Measurements from ENCODE around the gene CRLF1.

CRLF1 gene

GRCh38 chr19:18646535-18647370 is 40.2 kb upstream of the CRLF1 start:
- Histone ChIP-seq H3K4me3 (ENCODE audit: low read length) (no peak overlapping the region), H3K79me2 (ENCODE audit: low read length) (peaks cover 24% of the 10 kb centered on the region; the same call in 1 of the 2 replicates), H4K20me1 (ENCODE audit: insufficient read depth, low read length) (peaks cover 50% of the 10 kb centered on the region), H3K9ac (ENCODE audit: low read length) (no peak overlapping the region), H3K27ac (ENCODE audit: low read length) (no peak overlapping the region), H3K9me3 (ENCODE audit: insufficient read depth, low read length) (no peaks in the 10 kb centered on the region), H3K4me1 (ENCODE audit: low read length) (peaks cover 7% of the 10 kb centered on the region), H3K27me3 (ENCODE audit: low read depth, low read length) (no peaks in the 10 kb centered on the region), H2AFZ (ENCODE audit: low read depth, low read length) (no peak overlapping the region), H3K36me3 (replicated peaks; ENCODE audit: low read depth, low read length) (no peaks in the 10 kb centered on the region), H3K4me2 (ENCODE audit: low read length) (no peak overlapping the region)
- TF ChIP-seq CTCF (IDR thresholded peaks at IDR 0.05; ENCODE audit: low read depth, low read length): no peak
- no peak for TF ChIP-seq EZH2phosphoT487 (IDR thresholded peaks at IDR 0.05; ENCODE audit: low read depth)

DNA sequence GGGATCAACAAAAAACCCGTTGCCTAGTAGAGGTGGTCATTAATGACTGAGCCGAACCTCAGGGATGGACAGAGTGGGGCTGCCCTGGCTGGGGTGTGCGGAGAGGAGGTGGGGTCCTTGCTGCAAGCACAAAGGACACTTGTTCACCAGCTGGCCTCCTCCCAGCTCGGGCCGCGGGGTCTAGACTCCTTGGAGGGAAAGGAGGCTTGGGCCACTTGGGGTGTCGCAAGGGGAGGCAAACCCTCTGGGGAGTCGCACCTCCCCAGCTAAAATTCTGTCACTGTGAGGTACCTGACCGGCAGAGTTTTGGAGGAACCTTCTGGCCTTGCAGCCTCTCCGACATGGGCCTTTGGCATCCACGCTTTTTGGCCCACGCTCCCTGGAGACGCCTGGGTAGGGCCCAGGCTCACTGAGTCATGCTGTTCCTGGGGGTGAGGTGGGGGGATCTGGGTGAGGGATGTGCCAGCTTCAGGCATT is 38.5 kb upstream of the CRLF1 start:
- no peak for TF ChIP-seq EZH2phosphoT487 (IDR thresholded peaks at IDR 0.05; ENCODE audit: low read depth)
- TF ChIP-seq CTCF (IDR thresholded peaks at IDR 0.05; ENCODE audit: low read depth, low read length): no peak
- H3K4me3 ChIP-seq (ENCODE audit: low read length): no peak overlapping the region

GRCh38 chr19:18644196-18645034 is 37.8 kb upstream of the CRLF1 start:
- Histone ChIP-seq H4K20me1 (ENCODE audit: insufficient read depth, low read length) (peaks cover 46% of the 10 kb centered on the region), H3K27ac (ENCODE audit: low read length) (no peak overlapping the region), H2AFZ (ENCODE audit: low read depth, low read length) (no peak overlapping the region), H3K9ac (ENCODE audit: low read length) (no peak overlapping the region), H3K4me3 (ENCODE audit: low read length) (no peak overlapping the region), H3K4me2 (ENCODE audit: low read length) (0 out of 2 replicates have a peak overlapping the region, but pooled peaks have one; percentile 1), H3K27me3 (ENCODE audit: low read depth, low read length) (no peaks in the 10 kb centered on the region), H3K36me3 (replicated peaks; ENCODE audit: low read depth, low read length) (no peaks in the 10 kb centered on the region), H3K4me1 (ENCODE audit: low read length) (peaks cover 7% of the 10 kb centered on the region), H3K79me2 (ENCODE audit: low read length) (peaks cover 37% of the 10 kb centered on the region), H3K9me3 (ENCODE audit: insufficient read depth, low read length) (no peaks in the 10 kb centered on the region)
- TF ChIP-seq EZH2phosphoT487 (IDR thresholded peaks at IDR 0.05; ENCODE audit: low read depth) (no peak), CTCF (IDR thresholded peaks at IDR 0.05; ENCODE audit: low read depth, low read length) (peak; percentile 44)

More for the DNA sequence above, 38.5 kb upstream of the CRLF1 start:
- H3K9me3 ChIP-seq (ENCODE audit: insufficient read depth, low read length): no peaks in the 10 kb centered on the region
- no peaks in the 10 kb centered on the region for H3K27me3 ChIP-seq (ENCODE audit: low read depth, low read length)
- no peak overlapping the region for H2AFZ ChIP-seq (ENCODE audit: low read depth, low read length)
- H3K9ac ChIP-seq (ENCODE audit: low read length): no peak overlapping the region
- H4K20me1 ChIP-seq (ENCODE audit: insufficient read depth, low read length): peaks cover 41% of the 10 kb centered on the region
- H3K4me1 ChIP-seq (ENCODE audit: low read length): peaks cover 7% of the 10 kb centered on the region
- no peak overlapping the region for H3K27ac ChIP-seq (ENCODE audit: low read length)
- H3K79me2 ChIP-seq (ENCODE audit: low read length): peaks cover 31% of the 10 kb centered on the region
- no peaks in the 10 kb centered on the region for H3K36me3 ChIP-seq (replicated peaks; ENCODE audit: low read depth, low read length)
- H3K4me2 ChIP-seq (ENCODE audit: low read length): no peak overlapping the region

Data from OCI-LY3 (cell line).